NCI-H345 treated with DMSO at 0.1 percent for 48 hours (cell line): ENCODE measurements around the gene RUNDC3A.
"Not testable (repeated sequence)": the region's sequence is repeated elsewhere in the genome, so short reads cannot be mapped to it uniquely, and the experiment has no call there.

ENCODE experiments used
- DNase-seq: peaks from one replicate; lab custom pipeline; 2025; ENCODE audit not compliant: unreplicated experiment; lab: John Stamatoyannopoulos, UW

The RUNDC3A gene

GRCh38 chr17:44343510-44344209, 35.3 kb downstream of the RUNDC3A start:
- DNase-seq, result no peak

- DNase-seq, result peak; percentile 97
Measured at GRCh38 chr17:44344939-44345453, 36.6 kb downstream of the RUNDC3A start, which contains the start of gene GRN. Gene GRN, plus strand, starts transcription at chr17:44345302. Its CDS starts 3,863 bp downstream, at chr17:44349165.

- DNase-seq, result peak; percentile 27
Measured at GRCh38 chr17:44345454-44346026, 37.1 kb downstream of the RUNDC3A start.

- no peak for DNase-seq
Measured at GRCh38 chr17:44346064-44346844, 37.9 kb downstream of the RUNDC3A start.

- DNase-seq, result not testable (repeated sequence)
Measured at GRCh38 chr17:44347206-44348055, 39.0 kb downstream of the RUNDC3A start.

GRCh38 chr17:44348234-44348987, 40.0 kb downstream of the RUNDC3A start:
- no peak for DNase-seq

- DNase-seq, result no peak
Measured at GRCh38 chr17:44348988-44349364, 40.6 kb downstream of the RUNDC3A start.

GRCh38 chr17:44349553-44350070, 41.2 kb downstream of the RUNDC3A start:
- no peak for DNase-seq

- no peak for DNase-seq
Measured at GRCh38 chr17:44350733-44351226, 42.4 kb downstream of the RUNDC3A start.

- DNase-seq, result no peak
Measured at GRCh38 chr17:44351464-44351863, 43.1 kb downstream of the RUNDC3A start.

GRCh38 chr17:44351961-44352827, 43.8 kb downstream of the RUNDC3A start:
- no peak for DNase-seq

- no peak for DNase-seq
Measured at GRCh38 chr17:44352828-44353671, 44.6 kb downstream of the RUNDC3A start.

GRCh38 chr17:44353672-44354331, 45.4 kb downstream of the RUNDC3A start:
- no peak for DNase-seq

- DNase-seq, result no peak
Measured at GRCh38 chr17:44354582-44355561, 46.5 kb downstream of the RUNDC3A start.

- no peak for DNase-seq
Measured at GRCh38 chr17:44355642-44356099, 47.3 kb downstream of the RUNDC3A start.

GRCh38 chr17:44356241-44356640, 47.8 kb downstream of the RUNDC3A start:
- DNase-seq, result no peak
